SK-N-SH (cell line): ENCODE data around the gene SIRT2. TPM values are rescaled to one million over a fixed set of nuclear protein-coding genes. Genes with fewer than 3 reads are reported as not detected.

Experiments used
- CTCF ChIA-PET: fragments of 300-600, 350-600 bp; formaldehyde crosslinking; extraction: SDS; loops from one replicate; lab custom pipeline; 2021; lab: Yijun Ruan, JAX
- POLR2A ChIA-PET: fragments of 350-600 bp; sonication (Branson Sonifier 250); formaldehyde crosslinking; extraction: SDS; loops from one replicate; lab custom pipeline; 2020; ENCODE audit warnings: antibody characterized with exemption, inconsistent platforms; lab: Yijun Ruan, JAX
- DNase-seq: peaks from one replicate; pipeline ENCODE4 v3.0.0; 2012
- H2AFZ ChIP-seq: fragments of 200-600 bp; sonication (generic); 2 replicates; pipeline ENCODE4 v1.8.1; 2016; ENCODE audit warnings: antibody characterized with exemption, mild to moderate bottlenecking, low read depth
- H3F3A ChIP-seq: fragments of 200-600 bp; sonication (generic); replicated peaks from 2 replicates; pipeline ENCODE3; 2016; ENCODE audit warnings: antibody characterized with exemption, mild to moderate bottlenecking; ENCODE audit not compliant: insufficient read depth
- H3K27ac ChIP-seq, 2 experiments: fragments of 200-500 bp in 1 of 2; fragments of 200-600 bp in 1 of 2; sonication (Bioruptor generic) in 1 of 2; sonication (generic), shearing (Covaris generic) in 1 of 2; 2 replicates each; pipeline versions ENCODE4 v1.5.1 to v1.6.1; 2014 to 2016; ENCODE audit warnings: low read depth in 2 of 2, inconsistent platforms in 1 of 2, low read length in 1 of 2, mild to moderate bottlenecking in 1 of 2, mixed read lengths in 1 of 2
- H3K27me3 ChIP-seq: fragments of 200-600 bp; sonication (generic), shearing (Covaris generic); 2 replicates; pipeline ENCODE4 v1.6.1; 2016; ENCODE audit warnings: mixed run types; ENCODE audit not compliant: insufficient read depth
- H3K36me3 ChIP-seq, 2 experiments: fragments of 200-500 bp in 1 of 2; fragments of 200-600 bp in 1 of 2; sonication (Bioruptor generic) in 1 of 2; sonication (generic) in 1 of 2; replicated peaks in 1 of 2; 2 replicates each; pipeline versions ENCODE3 to v1.5.1; 2014 to 2016; ENCODE audit warnings: low read length in 1 of 2, mild to moderate bottlenecking in 1 of 2; ENCODE audit not compliant: insufficient read depth in 2 of 2, control insufficient read depth in 1 of 2
- H3K4me1 ChIP-seq, 2 experiments: fragments of 200-500 bp in 1 of 2; fragments of 200-600 bp in 1 of 2; sonication (Bioruptor generic) in 1 of 2; sonication (generic), shearing (Covaris generic) in 1 of 2; 2 replicates each; pipeline versions ENCODE4 v1.5.1 to v1.6.1; 2014 to 2016; ENCODE audit warnings: low read depth in 1 of 2, low read length in 1 of 2, mixed run types in 1 of 2; ENCODE audit not compliant: insufficient read depth in 2 of 2, control insufficient read depth in 1 of 2
- H3K4me2 ChIP-seq: fragments of 200-600 bp; sonication (generic), shearing (Covaris generic); 2 replicates; pipeline ENCODE4 v1.6.1; 2017; ENCODE audit warnings: mixed run types
- H3K4me3 ChIP-seq, 2 experiments: fragments of 200-500 bp in 1 of 2; fragments of 200-600 bp in 1 of 2; sonication (Bioruptor generic) in 1 of 2; sonication (generic), shearing (Covaris generic) in 1 of 2; 2 replicates each; pipeline versions ENCODE4 v1.5.1 to v1.8.1; 2014 to 2016; ENCODE audit warnings: low read depth in 2 of 2, inconsistent platforms in 1 of 2, low read length in 1 of 2, mild to moderate bottlenecking in 1 of 2, mixed read lengths in 1 of 2, moderate library complexity in 1 of 2
- H3K79me2 ChIP-seq: fragments of 200-600 bp; sonication (generic); 2 replicates; pipeline ENCODE4 v1.8.1; 2017; ENCODE audit warnings: mild to moderate bottlenecking; ENCODE audit not compliant: insufficient read depth
- H3K9ac ChIP-seq: fragments of 200-600 bp; sonication (generic); 2 replicates; pipeline ENCODE4 v1.6.1; 2017; ENCODE audit warnings: mixed run types
- H3K9me2 ChIP-seq: fragments of 200-600 bp; sonication (generic); 2 replicates; pipeline ENCODE4 v1.6.1; 2017; ENCODE audit warnings: mixed run types
- H3K9me3 ChIP-seq: fragments of 200-600 bp; sonication (generic); 2 replicates; pipeline ENCODE4 v1.6.1; 2017; ENCODE audit warnings: mixed run types, mild to moderate bottlenecking, moderate library complexity
- H4K20me1 ChIP-seq: fragments of 200-600 bp; sonication (generic); 2 replicates; pipeline ENCODE4 v1.6.1; 2017; ENCODE audit warnings: mild to moderate bottlenecking, mixed run types; ENCODE audit not compliant: insufficient read depth
- ELF1 ChIP-seq: IDR thresholded peaks from 2 replicates; pipeline ENCODE4 v1.4.0; 2012
- EP300 ChIP-seq, 2 experiments: IDR thresholded peaks; 2 replicates each; pipeline versions ENCODE4 v1.4.0 to v1.6.1; 2012; ENCODE audit warnings: borderline replicate concordance in 1 of 2, low read depth in 1 of 2, low read length in 1 of 2
- EZH2phosphoT487 ChIP-seq: fragments of 200-600 bp; sonication (generic); IDR thresholded peaks from 2 replicates; pipeline ENCODE4 v1.6.1; 2017; ENCODE audit warnings: low read depth, mixed run types, mild to moderate bottlenecking, antibody characterized with exemption, moderate library complexity, borderline replicate concordance
- GATA2 ChIP-seq: sonication (generic); formaldehyde crosslinking; IDR thresholded peaks from 2 replicates; pipeline ENCODE4 v1.5.0; 2020; ENCODE audit warnings: mild to moderate bottlenecking, missing genetic modification reagents
- JUND ChIP-seq: IDR thresholded peaks from 2 replicates; pipeline ENCODE4 v1.4.0; 2012
- MAX ChIP-seq: IDR thresholded peaks from 2 replicates; pipeline ENCODE4 v1.4.0; 2012; ENCODE audit warnings: low read depth
- NFIC ChIP-seq: IDR thresholded peaks from 2 replicates; pipeline ENCODE4 v1.4.0; 2012; ENCODE audit warnings: borderline replicate concordance
- PBX3 ChIP-seq: IDR thresholded peaks from 2 replicates; pipeline ENCODE4; 2012
- POLR2AphosphoS5 ChIP-seq: IDR thresholded peaks from 2 replicates; pipeline ENCODE4 v1.6.1; 2012; ENCODE audit warnings: low read depth, low read length
- RAD21 ChIP-seq: IDR thresholded peaks from 2 replicates; pipeline ENCODE4 v1.6.1; 2012; ENCODE audit warnings: mild to moderate bottlenecking, low read length
- RCOR1 ChIP-seq: fragments of 150-350 bp; IDR thresholded peaks from 2 replicates; pipeline ENCODE4 v1.6.1; 2017; ENCODE audit warnings: antibody characterized with exemption, low read length
- SIN3A ChIP-seq: IDR thresholded peaks from 2 replicates; pipeline ENCODE4 v1.6.1; 2012; ENCODE audit warnings: low read depth, mild to moderate bottlenecking, low read length, moderate library complexity, borderline replicate concordance
- TAF1 ChIP-seq: IDR thresholded peaks from 2 replicates; pipeline ENCODE4 v1.6.1; 2012; ENCODE audit warnings: low read depth, mild to moderate bottlenecking, low read length, moderate library complexity, borderline replicate concordance
- TCF12 ChIP-seq: IDR thresholded peaks from 2 replicates; pipeline ENCODE4 v1.4.0; 2012
- WGBS: methylation state at CpG from one replicate; pipeline ENCODE4 v1.1.6; 2017; ENCODE audit warnings: low lambda C conversion rate; 5-methylcytosine and 5-hydroxymethylcytosine counted together
- polyA plus RNA-seq, 3 experiments: library from polyadenylated mRNA; depleted of rRNA; stranded (reverse); fragments of >200 nt; gene quantifications; 2 replicates each; pipeline ENCODE4 v1.2.3, GENCODE V29; 2012

SIRT2 gene
- polyA plus RNA-seq, 1 of the 3 experiments (the other 2 are of a cell fraction), result 39.3 TPM

- no peak for DNase-seq
- Histone ChIP-seq H3K9me2 (no peaks in the 10 kb centered on the region), H3F3A (no peaks in the 10 kb centered on the region), H3K9ac (no peak overlapping the region), H3K27me3 (no peaks in the 10 kb centered on the region), H3K79me2 (peaks cover 6% of the 10 kb centered on the region; the same call in 1 of the 2 replicates), H4K20me1 (no peaks in the 10 kb centered on the region), H3K9me3 (no peaks in the 10 kb centered on the region), H3K36me3 (no peaks in the 10 kb centered on the region), H3K4me3 (no peak overlapping the region), H2AFZ (no peak overlapping the region), H3K4me1 (peaks cover 0 to 9% of the 10 kb centered on the region in 2 experiments; a peak in 1 of 4 replicates)
- 83% methylated on average over 8 of the region's 9 CpGs for WGBS
- TF ChIP-seq RAD21 (no peak), RCOR1 (no peak), PBX3 (no peak), EP300 (IDR thresholded peaks at IDR 0.05; ENCODE audit: borderline replicate concordance in 1 of 2, low read depth in 1 of 2, low read length in 1 of 2) (no peak), MAX (no peak), SIN3A (no peak), TCF12 (no peak), POLR2AphosphoS5 (no peak), NFIC (no peak), JUND (no peak), EZH2phosphoT487 (no peak)
- TF ChIP-seq, all 33 proteins: peak for 0
- CTCF ChIA-PET, result interaction anchor here (2.0 kb wide), 1 partner anchor 36 kb away, joined by 5 read pairs; the partner anchor contains the start of genes MRPS12 and SARS2
- POLR2A ChIA-PET, result no interaction called here
- H3K27ac ChIP-seq, result no peak overlapping the region
- no peak overlapping the region for H3K4me2 ChIP-seq
Observed at GRCh38 chr19:38894968-38895367, 4.5 kb downstream of the SIRT2 start.

GRCh38 chr19:38893341-38893771 is 6.1 kb downstream of the SIRT2 start:
- Histone ChIP-seq H3K4me3 (no peak overlapping the region), H3K79me2 (no peaks in the 10 kb centered on the region), H3K4me1 (peaks cover 0 to 2% of the 10 kb centered on the region in 2 experiments; a peak in 1 of 4 replicates), H3K9ac (no peak overlapping the region), H3K9me2 (no peaks in the 10 kb centered on the region), H3K4me2 (no peak overlapping the region), H3K9me3 (no peaks in the 10 kb centered on the region), H2AFZ (no peak overlapping the region), H3K27ac (no peak overlapping the region), H3K27me3 (no peaks in the 10 kb centered on the region), H4K20me1 (no peaks in the 10 kb centered on the region), H3K36me3 (peaks cover 0 to 8% of the 10 kb centered on the region in 2 experiments), H3F3A (no peaks in the 10 kb centered on the region)
- no peak for DNase-seq
- ChIA-PET POLR2A (interaction anchor here (1.2 kb wide), 1 partner anchor 14 kb away, joined by 3 read pairs; no protein-coding TSS in a partner anchor), CTCF (interaction anchor here (2.0 kb wide), 1 partner anchor 37 kb away, joined by 5 read pairs; the partner anchor contains the start of genes MRPS12 and SARS2)
- TF ChIP-seq ELF1 (no peak), TAF1 (no peak), GATA2 (no peak), RCOR1 (no peak), EP300 (IDR thresholded peaks at IDR 0.05; ENCODE audit: borderline replicate concordance in 1 of 2, low read depth in 1 of 2, low read length in 1 of 2) (no peak)
- WGBS, result 97% methylated on average over 11 of the region's 14 CpGs
